HL-60 (cell line): ENCODE data around the gene COL23A1.
A peak's percentile ranks its signal among the peaks of the same experiment; 100 is the strongest.

Source experiments
- DNase-seq, 2 experiments: peaks; one replicate each; pipeline ENCODE4 v3.0.0-alpha.2; 2010 to 2020; ENCODE audit warnings: low read depth in 1 of 2, low spot score in 1 of 2
- H3K27ac ChIP-seq: fragments of 250-450 bp; sonication (Bioruptor Pico); replicated peaks from 2 replicates; pipeline ENCODE4 v1.5.1; 2020; ENCODE audit warnings: mild to moderate bottlenecking, moderate library complexity
- H3K27me3 ChIP-seq: fragments of 250-450 bp; sonication (Bioruptor Pico); 2 replicates; pipeline ENCODE4 v1.5.1; 2021; ENCODE audit warnings: mild to moderate bottlenecking, moderate library complexity; ENCODE audit not compliant: insufficient read depth, poor library complexity, severe bottlenecking
- H3K4me3 ChIP-seq: replicated peaks from 2 replicates; pipeline ENCODE4 v1.5.1; 2011; ENCODE audit warnings: mild to moderate bottlenecking, control low read depth, low read length; ENCODE audit not compliant: insufficient read depth
- CTCF ChIP-seq: IDR thresholded peaks from one replicate; pipeline ENCODE4 v1.5.1; 2011; ENCODE audit warnings: low read length, control low read depth, inconsistent platforms; ENCODE audit not compliant: insufficient read depth
- GABPA ChIP-seq: IDR thresholded peaks from 2 replicates; pipeline ENCODE4 v1.6.1; 2012; ENCODE audit warnings: low read depth
- POLR2AphosphoS5 ChIP-seq: IDR thresholded peaks from 2 replicates; pipeline ENCODE4 v1.6.1; 2012; ENCODE audit warnings: low read depth
- REST ChIP-seq: IDR thresholded peaks from 2 replicates; pipeline ENCODE4 v1.6.1; 2012; ENCODE audit warnings: low read depth; ENCODE audit not compliant: insufficient replicate concordance
- SPI1 ChIP-seq: IDR thresholded peaks from 2 replicates; pipeline ENCODE4 v1.6.1; 2012; ENCODE audit warnings: low read depth, mild to moderate bottlenecking, borderline replicate concordance

Gene COL23A1

GRCh38 chr5:178423431-178423830 is 166.8 kb downstream of the COL23A1 start:
- Histone ChIP-seq H3K27me3 (no peaks in the 10 kb centered on the region), H3K4me3 (no peak overlapping the region), H3K27ac (peak overlapping the region; percentile 10; the same call in 1 of the 2 replicates)
- DNase-seq = no peak
- TF ChIP-seq POLR2AphosphoS5 (no peak), GABPA (no peak), REST (no peak), CTCF (no peak), SPI1 (no peak)

GRCh38 chr5:178422400-178422775 is 167.8 kb downstream of the COL23A1 start:
- Histone ChIP-seq H3K27me3 (no peaks in the 10 kb centered on the region), H3K4me3 (no peak overlapping the region), H3K27ac (peak overlapping the region; percentile 50)
- DNase-seq = no peak
- TF ChIP-seq SPI1 (no peak), POLR2AphosphoS5 (0 out of 2 replicates have a peak, but pooled peaks have one; percentile 31)

GRCh38 chr5:178421699-178422399 is 168.3 kb downstream of the COL23A1 start:
- peak in 1 of 2 experiments; percentile 69 for DNase-seq
- Histone ChIP-seq H3K27ac (peak overlapping the region; percentile 50), H3K27me3 (no peaks in the 10 kb centered on the region), H3K4me3 (no peak overlapping the region)
- TF ChIP-seq SPI1 (no peak), REST (no peak), CTCF (no peak), GABPA (no peak), POLR2AphosphoS5 (no peak)

GRCh38 chr5:178421128-178421527 is 169.1 kb downstream of the COL23A1 start:
- no peak overlapping the region for H3K4me3 ChIP-seq
- H3K27ac ChIP-seq = peak overlapping the region; percentile 50
- H3K27me3 ChIP-seq = no peaks in the 10 kb centered on the region
- DNase-seq = no peak
- TF ChIP-seq POLR2AphosphoS5 = no peak
- no peak for TF ChIP-seq SPI1
- no peak for TF ChIP-seq CTCF
- TF ChIP-seq GABPA = no peak
- no peak for TF ChIP-seq REST
